ENCODE measurements around the gene LRRC28.

The LRRC28 gene

GRCh38 chr15:99273801-99274200 is 22.5 kb downstream of the LRRC28 start:
- Histone ChIP-seq H3K4me1 (no peaks in the 10 kb centered on the region), H3K9ac (no peak overlapping the region), H3K36me3 (ENCODE audit: control insufficient read depth, insufficient read depth, low read length) (no peaks in the 10 kb centered on the region), H3K4me3 (ENCODE audit: low read depth, low read length) (no peak overlapping the region), H3K79me2 (no peaks in the 10 kb centered on the region), H3K9me3 (ENCODE audit: control insufficient read depth, low read length) (no peaks in the 10 kb centered on the region), H3K27ac (no peak overlapping the region), H3K27me3 (ENCODE audit: control insufficient read depth, insufficient read depth, low read length) (no peaks in the 10 kb centered on the region), H2AFZ (no peak overlapping the region), H3K4me2 (ENCODE audit: low read length) (no peak overlapping the region)
- TF ChIP-seq CTCF (IDR thresholded peaks at IDR 0.05), result no peak

DNA sequence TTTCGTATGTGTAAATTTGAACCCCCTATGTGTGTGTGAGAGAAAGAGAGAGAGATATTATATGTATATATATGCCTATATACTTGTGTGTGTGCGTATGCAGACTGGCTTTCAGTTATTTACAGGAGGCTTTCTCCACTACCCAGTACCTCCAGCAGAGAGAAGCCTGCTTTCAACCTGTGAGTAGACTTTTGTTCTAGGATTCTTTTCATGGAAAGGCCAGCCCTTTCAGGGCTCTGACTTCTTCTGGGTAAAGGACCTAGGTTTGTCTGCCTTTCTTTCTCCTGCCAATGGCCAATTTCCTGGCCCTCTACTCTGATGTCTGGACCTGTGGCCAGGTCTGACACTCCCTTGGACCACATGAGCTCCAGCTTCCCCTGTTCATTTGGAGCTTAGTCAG is 23.8 kb downstream of the LRRC28 start:
- TF ChIP-seq CTCF (IDR thresholded peaks at IDR 0.05), result no peak
- no peak overlapping the region for H3K4me3 ChIP-seq (ENCODE audit: low read depth, low read length)
- H3K27ac ChIP-seq, result no peak overlapping the region
- no peaks in the 10 kb centered on the region for H3K79me2 ChIP-seq
- H2AFZ ChIP-seq, result no peak overlapping the region
- no peak overlapping the region for H3K4me2 ChIP-seq (ENCODE audit: low read length)
- H3K9ac ChIP-seq, result no peak overlapping the region
- H3K9me3 ChIP-seq (ENCODE audit: control insufficient read depth, low read length), result no peaks in the 10 kb centered on the region
- H3K36me3 ChIP-seq (ENCODE audit: control insufficient read depth, insufficient read depth, low read length), result no peaks in the 10 kb centered on the region
- H3K4me1 ChIP-seq, result no peaks in the 10 kb centered on the region
- no peaks in the 10 kb centered on the region for H3K27me3 ChIP-seq (ENCODE audit: control insufficient read depth, insufficient read depth, low read length)

DNA sequence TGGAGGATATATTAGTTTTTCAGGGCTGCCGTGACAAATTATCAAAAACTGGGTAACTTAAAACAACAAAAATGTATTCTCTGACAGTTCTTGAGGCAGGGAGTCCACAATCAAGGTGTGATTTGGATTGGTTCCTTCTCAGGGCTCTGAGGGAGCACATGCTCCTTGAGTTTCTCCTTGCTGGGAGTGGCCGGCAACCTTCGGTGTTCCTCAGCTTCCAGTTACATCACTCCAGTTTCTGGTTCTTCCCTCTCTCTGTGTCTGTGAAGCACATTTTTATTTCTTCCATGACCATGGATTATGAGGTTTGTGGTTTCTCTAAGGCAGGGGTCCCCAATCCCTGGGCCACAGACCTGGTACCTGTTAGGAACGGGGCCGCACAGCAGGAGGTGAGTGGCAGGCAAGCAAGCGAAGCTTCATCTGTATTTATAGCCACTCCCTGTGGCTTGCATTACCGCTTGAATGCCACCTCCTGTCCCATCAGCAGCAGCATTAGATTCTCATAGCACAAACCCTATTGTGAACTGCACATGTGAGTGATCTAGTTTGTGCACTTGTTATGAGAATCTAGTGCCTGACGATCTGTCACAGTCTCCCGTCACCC is 24.3 kb downstream of the LRRC28 start:
- Histone ChIP-seq H3K9me3 (ENCODE audit: control insufficient read depth, low read length) (no peaks in the 10 kb centered on the region), H3K27me3 (ENCODE audit: control insufficient read depth, insufficient read depth, low read length) (no peaks in the 10 kb centered on the region), H3K79me2 (no peaks in the 10 kb centered on the region), H3K4me1 (no peaks in the 10 kb centered on the region), H3K9ac (no peak overlapping the region), H3K36me3 (ENCODE audit: control insufficient read depth, insufficient read depth, low read length) (no peaks in the 10 kb centered on the region), H3K4me2 (ENCODE audit: low read length) (no peak overlapping the region), H3K27ac (no peak overlapping the region), H3K4me3 (ENCODE audit: low read depth, low read length) (no peak overlapping the region), H2AFZ (no peak overlapping the region)
- no peak for TF ChIP-seq CTCF (IDR thresholded peaks at IDR 0.05)

DNA sequence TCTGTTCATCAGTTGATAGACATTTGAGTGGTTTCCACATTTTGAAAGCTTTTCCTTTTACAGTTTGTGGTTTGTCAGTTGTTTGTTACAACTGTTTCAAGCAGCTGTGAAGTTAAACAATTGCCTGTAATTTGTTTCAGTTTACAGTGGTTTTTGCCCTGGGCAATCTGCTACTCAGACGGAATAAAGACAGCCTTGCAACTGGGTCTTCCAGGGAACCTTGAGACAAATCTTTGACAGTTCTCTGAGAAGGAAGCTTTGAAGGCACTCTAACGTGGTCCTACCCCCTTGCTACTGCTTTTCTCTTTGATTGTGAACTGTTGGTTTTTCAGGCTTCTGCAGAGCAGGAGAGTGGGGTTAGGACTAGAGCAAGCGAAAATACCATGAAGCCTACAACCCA is 28.0 kb downstream of the LRRC28 start:
- Histone ChIP-seq H3K4me3 (ENCODE audit: low read depth, low read length) (no peak overlapping the region), H3K4me1 (no peaks in the 10 kb centered on the region), H3K9ac (no peak overlapping the region), H3K9me3 (ENCODE audit: control insufficient read depth, low read length) (no peaks in the 10 kb centered on the region), H3K27ac (no peak overlapping the region), H2AFZ (no peak overlapping the region), H3K27me3 (ENCODE audit: control insufficient read depth, insufficient read depth, low read length) (no peaks in the 10 kb centered on the region), H3K79me2 (no peaks in the 10 kb centered on the region), H3K4me2 (ENCODE audit: low read length) (no peak overlapping the region), H3K36me3 (ENCODE audit: control insufficient read depth, insufficient read depth, low read length) (no peaks in the 10 kb centered on the region)
- no peak for TF ChIP-seq CTCF (IDR thresholded peaks at IDR 0.05)

DNA sequence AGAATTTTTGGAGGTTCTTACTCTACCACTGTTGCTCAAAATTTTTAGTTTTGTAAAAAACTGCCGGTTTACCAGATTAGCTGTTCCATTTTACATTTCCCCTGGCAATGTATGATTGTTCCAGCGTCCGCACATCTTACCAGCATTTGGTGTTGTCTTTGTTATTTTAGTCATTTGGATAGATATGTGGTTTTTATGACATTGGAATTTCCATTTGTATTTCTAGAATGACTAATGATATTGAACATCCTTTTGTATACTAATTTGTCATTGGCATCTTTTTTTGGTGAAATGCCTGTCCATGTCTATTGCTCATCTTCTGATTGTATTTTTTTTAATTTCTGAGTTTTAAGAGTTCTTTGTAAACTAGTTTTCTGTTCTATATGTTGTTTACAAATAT is 28.5 kb downstream of the LRRC28 start:
- H3K27me3 ChIP-seq (ENCODE audit: control insufficient read depth, insufficient read depth, low read length), result no peaks in the 10 kb centered on the region
- H2AFZ ChIP-seq, result no peak overlapping the region
- no peaks in the 10 kb centered on the region for H3K9me3 ChIP-seq (ENCODE audit: control insufficient read depth, low read length)
- no peak overlapping the region for H3K27ac ChIP-seq
- H3K79me2 ChIP-seq, result no peaks in the 10 kb centered on the region
- H3K36me3 ChIP-seq (ENCODE audit: control insufficient read depth, insufficient read depth, low read length), result no peaks in the 10 kb centered on the region
- H3K9ac ChIP-seq, result no peak overlapping the region
- H3K4me3 ChIP-seq (ENCODE audit: low read depth, low read length), result no peak overlapping the region
- no peaks in the 10 kb centered on the region for H3K4me1 ChIP-seq
- no peak overlapping the region for H3K4me2 ChIP-seq (ENCODE audit: low read length)
- TF ChIP-seq CTCF (IDR thresholded peaks at IDR 0.05), result no peak

Data from parathyroid adenoma (tissue), 2 donors.